Suprapubic skin (tissue), 4 donors: ENCODE results near the gene KCTD19. TPM values are rescaled to one million over a fixed set of nuclear protein-coding genes. Genes with fewer than 3 reads are reported as not detected.

Experiments used
- DNase-seq, 2 donors: peaks; one replicate each; pipeline ENCODE4 v3.0.0-alpha.2; 2019; ENCODE audit warnings: low spot score in 2 of 2
- H3K27ac ChIP-seq: fragments of 200-600 bp; sonication (generic); one replicate; pipeline ENCODE4 v1.5.1; 2019
- H3K27me3 ChIP-seq: fragments of 200-600 bp; sonication (generic); one replicate; pipeline ENCODE4 v1.5.1; 2019
- H3K36me3 ChIP-seq: fragments of 200-600 bp; sonication (generic); one replicate; pipeline ENCODE4 v1.5.1; 2019
- H3K4me1 ChIP-seq: fragments of 200-600 bp; sonication (generic); one replicate; pipeline ENCODE4 v1.5.1; 2019
- H3K4me3 ChIP-seq: fragments of 200-600 bp; sonication (generic); one replicate; pipeline ENCODE4 v1.5.1; 2019; ENCODE audit warnings: mild to moderate bottlenecking
- H3K9me3 ChIP-seq: fragments of 200-600 bp; sonication (generic); one replicate; pipeline ENCODE4 v1.5.1; 2019
- EP300 ChIP-seq: sonication (generic); formaldehyde crosslinking; IDR thresholded peaks from one replicate; pipeline ENCODE4 v1.6.1; 2017; ENCODE audit warnings: antibody characterized with exemption
- POLR2A ChIP-seq, 2 donors: fragments of 450-650 bp; IDR thresholded peaks; one replicate each; pipeline ENCODE4 v1.6.1; 2017; ENCODE audit warnings: antibody characterized with exemption in 2 of 2, mild to moderate bottlenecking in 2 of 2, moderate library complexity in 2 of 2
- POLR2AphosphoS5 ChIP-seq, 3 donors: sonication (generic); formaldehyde crosslinking; IDR thresholded peaks; one replicate each; pipeline ENCODE4 v1.6.1; 2017; ENCODE audit warnings: antibody characterized with exemption in 3 of 3
- WGBS: methylation state at CpG from one replicate; pipeline ENCODE4 v1.1.5; 2018; 5-methylcytosine and 5-hydroxymethylcytosine counted together
- total RNA-seq, 4 donors: library from RNA; depleted of rRNA; stranded (reverse); fragments of >200 nt; gene quantifications; one replicate each; pipeline ENCODE4 v1.1.0, GENCODE V29; 2016
- TF ChIP-seq, protein P1 (sequence below), 2 donors: fragments of 200-600 bp in 1 of 2; fragments of 450-650 bp in 1 of 2; sonication (generic) in 1 of 2; IDR thresholded peaks; one replicate each; pipeline ENCODE4 v1.5.1; 2016 to 2019; ENCODE audit warnings: antibody characterized with exemption in 2 of 2, mild to moderate bottlenecking in 1 of 2, moderate library complexity in 1 of 2

Gene KCTD19
- total RNA-seq, 4 donors from 2014 or later: 0.25 TPM; not detected in 3

DNA sequence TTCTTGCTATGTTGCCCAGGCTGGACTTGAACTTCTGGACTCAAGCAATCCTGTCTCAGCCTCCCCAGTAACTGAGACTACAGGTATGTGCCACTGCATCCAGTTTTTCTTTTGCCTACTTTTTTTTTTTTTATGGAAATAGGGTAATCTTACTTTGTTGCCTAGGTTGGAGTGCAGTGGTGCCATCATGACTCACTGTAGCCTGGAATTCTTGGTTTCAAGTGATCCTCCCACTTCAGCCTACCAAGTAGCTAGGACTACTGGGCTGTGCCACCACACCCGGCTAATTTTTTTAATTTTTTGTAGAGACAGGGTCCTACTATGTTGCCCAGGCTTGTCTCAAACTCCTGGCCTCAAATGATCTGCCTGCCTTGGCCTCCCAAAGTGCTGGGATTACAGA lies 10.1 kb upstream of the KCTD19 start:
- H3K36me3 ChIP-seq: no peaks in the 10 kb centered on the region
- no peak overlapping the region for H3K27ac ChIP-seq
- TF ChIP-seq, protein P1, sequence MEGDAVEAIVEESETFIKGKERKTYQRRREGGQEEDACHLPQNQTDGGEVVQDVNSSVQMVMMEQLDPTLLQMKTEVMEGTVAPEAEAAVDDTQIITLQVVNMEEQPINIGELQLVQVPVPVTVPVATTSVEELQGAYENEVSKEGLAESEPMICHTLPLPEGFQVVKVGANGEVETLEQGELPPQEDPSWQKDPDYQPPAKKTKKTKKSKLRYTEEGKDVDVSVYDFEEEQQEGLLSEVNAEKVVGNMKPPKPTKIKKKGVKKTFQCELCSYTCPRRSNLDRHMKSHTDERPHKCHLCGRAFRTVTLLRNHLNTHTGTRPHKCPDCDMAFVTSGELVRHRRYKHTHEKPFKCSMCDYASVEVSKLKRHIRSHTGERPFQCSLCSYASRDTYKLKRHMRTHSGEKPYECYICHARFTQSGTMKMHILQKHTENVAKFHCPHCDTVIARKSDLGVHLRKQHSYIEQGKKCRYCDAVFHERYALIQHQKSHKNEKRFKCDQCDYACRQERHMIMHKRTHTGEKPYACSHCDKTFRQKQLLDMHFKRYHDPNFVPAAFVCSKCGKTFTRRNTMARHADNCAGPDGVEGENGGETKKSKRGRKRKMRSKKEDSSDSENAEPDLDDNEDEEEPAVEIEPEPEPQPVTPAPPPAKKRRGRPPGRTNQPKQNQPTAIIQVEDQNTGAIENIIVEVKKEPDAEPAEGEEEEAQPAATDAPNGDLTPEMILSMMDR (IDR thresholded peaks at IDR 0.05): no peak
- TF ChIP-seq POLR2AphosphoS5 (IDR thresholded peaks at IDR 0.05) (no peak), EP300 (no peak), POLR2A (IDR thresholded peaks at IDR 0.05) (no peak)
- H3K27me3 ChIP-seq: no peaks in the 10 kb centered on the region
- H3K4me3 ChIP-seq: no peak overlapping the region
- no peaks in the 10 kb centered on the region for H3K4me1 ChIP-seq
- no peaks in the 10 kb centered on the region for H3K9me3 ChIP-seq
- WGBS: 88% methylated on average over 1 of the region's 1 CpG
- no peak for DNase-seq

DNA sequence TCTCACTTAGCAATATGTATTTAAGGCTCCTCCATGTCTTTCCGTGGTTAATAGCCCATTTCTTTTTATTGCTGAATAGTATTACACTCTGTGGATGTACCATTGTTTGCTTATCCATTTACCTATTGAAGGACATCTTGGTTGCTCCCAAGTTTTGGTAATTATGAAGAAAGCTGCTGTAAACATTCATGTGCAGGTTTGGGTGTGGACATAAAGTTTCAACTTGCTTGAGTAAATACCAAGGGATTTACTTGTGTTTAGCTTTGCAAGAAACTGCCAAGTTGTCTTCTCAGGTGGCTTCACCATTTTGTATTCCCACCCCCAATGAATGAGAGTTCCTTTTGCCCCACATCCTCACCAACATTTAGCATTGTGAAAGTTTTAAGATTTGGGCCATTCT lies 9.6 kb upstream of the KCTD19 start:
- H3K27ac ChIP-seq: no peak overlapping the region
- TF ChIP-seq EP300 (no peak), POLR2A (IDR thresholded peaks at IDR 0.05) (no peak), POLR2AphosphoS5 (IDR thresholded peaks at IDR 0.05) (no peak)
- TF ChIP-seq, protein P1 (IDR thresholded peaks at IDR 0.05): no peak

DNA sequence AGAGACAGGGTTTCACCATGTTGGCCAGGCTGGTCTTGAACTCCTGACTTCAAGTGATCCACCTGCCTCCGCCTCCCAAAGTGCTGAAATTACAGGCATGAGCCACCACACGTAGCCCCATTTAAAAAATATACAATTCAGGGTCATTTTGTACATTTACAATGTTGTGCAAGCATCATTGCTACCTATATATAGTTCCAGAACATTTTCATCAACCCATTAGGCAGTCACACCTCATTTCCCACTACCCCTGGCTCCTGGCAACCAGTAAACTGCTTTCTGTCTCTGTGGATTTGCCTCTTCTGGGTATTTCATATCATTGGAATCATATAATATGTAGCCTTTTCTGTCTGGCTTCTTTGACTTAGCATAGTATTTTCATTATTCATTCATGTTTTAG lies 6.8 kb upstream of the KCTD19 start:
- no peaks in the 10 kb centered on the region for H3K36me3 ChIP-seq
- H3K27ac ChIP-seq: no peak overlapping the region
- H3K4me1 ChIP-seq: no peaks in the 10 kb centered on the region
- H3K9me3 ChIP-seq: no peaks in the 10 kb centered on the region
- WGBS: 73% methylated on average over 2 of the region's 2 CpGs
- no peaks in the 10 kb centered on the region for H3K27me3 ChIP-seq
- no peak overlapping the region for H3K4me3 ChIP-seq
- DNase-seq: no peak
- TF ChIP-seq POLR2AphosphoS5 (IDR thresholded peaks at IDR 0.05) (no peak), POLR2A (IDR thresholded peaks at IDR 0.05) (no peak), EP300 (no peak)
- TF ChIP-seq, protein P1 (IDR thresholded peaks at IDR 0.05): no peak

More for the DNA sequence above, 9.6 kb upstream of the KCTD19 start:
- WGBS: 69% methylated on average over 1 of the region's 1 CpG
- no peaks in the 10 kb centered on the region for H3K4me1 ChIP-seq
- no peak overlapping the region for H3K4me3 ChIP-seq
- no peaks in the 10 kb centered on the region for H3K9me3 ChIP-seq
- H3K36me3 ChIP-seq: no peaks in the 10 kb centered on the region
- no peak for DNase-seq
- H3K27me3 ChIP-seq: no peaks in the 10 kb centered on the region

DNA sequence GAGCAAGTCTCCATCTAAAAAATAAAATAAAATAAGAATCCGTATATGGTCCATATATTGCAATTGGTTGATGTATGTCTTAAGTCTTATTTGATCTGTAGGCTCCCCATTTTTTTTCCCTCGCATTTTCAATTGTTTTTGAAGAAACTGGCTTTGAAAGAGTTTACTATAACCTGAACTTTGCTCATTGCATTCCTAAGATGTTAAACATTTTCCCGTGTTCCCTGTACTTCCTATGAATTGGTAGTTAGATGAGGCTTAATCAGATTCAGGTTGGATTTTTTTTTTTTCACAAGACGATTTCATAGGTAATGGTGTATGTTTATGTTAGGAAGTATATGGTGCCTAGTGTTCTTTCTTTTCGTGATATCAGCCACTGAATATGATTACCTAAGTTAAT lies 3.4 kb upstream of the KCTD19 start:
- no peaks in the 10 kb centered on the region for H3K36me3 ChIP-seq
- no peak overlapping the region for H3K4me3 ChIP-seq
- WGBS: 73% methylated on average over 5 of the region's 5 CpGs
- TF ChIP-seq, protein P1 (IDR thresholded peaks at IDR 0.05): no peak
- no peak for TF ChIP-seq EP300
- no peak for TF ChIP-seq POLR2AphosphoS5 (IDR thresholded peaks at IDR 0.05)
- TF ChIP-seq POLR2A (IDR thresholded peaks at IDR 0.05): no peak
- H3K4me1 ChIP-seq: peaks cover 15% of the 10 kb centered on the region
- no peak overlapping the region for H3K27ac ChIP-seq
- DNase-seq: no peak
- H3K9me3 ChIP-seq: no peaks in the 10 kb centered on the region
- no peaks in the 10 kb centered on the region for H3K27me3 ChIP-seq

DNA sequence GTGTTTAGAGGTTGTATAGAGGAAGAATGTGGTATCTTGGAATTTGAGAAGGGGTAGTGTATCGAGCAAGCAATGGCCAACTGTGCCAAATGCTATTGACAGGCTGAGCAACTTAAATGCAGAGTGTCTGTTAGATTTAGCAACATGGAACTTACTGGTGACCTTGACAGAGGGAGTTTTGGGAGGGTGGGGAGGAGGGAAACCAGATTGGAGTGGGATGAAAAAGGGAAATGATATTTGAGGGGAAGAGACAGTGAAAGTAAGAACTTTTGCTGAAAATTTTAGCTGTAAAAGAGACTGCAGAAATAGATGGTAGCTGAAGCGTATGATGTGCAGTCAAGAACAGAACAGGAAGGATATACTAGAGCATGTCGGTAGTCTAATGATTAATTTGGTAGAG lies 1.2 kb upstream of the KCTD19 start:
- TF ChIP-seq POLR2AphosphoS5 (IDR thresholded peaks at IDR 0.05): no peak

DNA sequence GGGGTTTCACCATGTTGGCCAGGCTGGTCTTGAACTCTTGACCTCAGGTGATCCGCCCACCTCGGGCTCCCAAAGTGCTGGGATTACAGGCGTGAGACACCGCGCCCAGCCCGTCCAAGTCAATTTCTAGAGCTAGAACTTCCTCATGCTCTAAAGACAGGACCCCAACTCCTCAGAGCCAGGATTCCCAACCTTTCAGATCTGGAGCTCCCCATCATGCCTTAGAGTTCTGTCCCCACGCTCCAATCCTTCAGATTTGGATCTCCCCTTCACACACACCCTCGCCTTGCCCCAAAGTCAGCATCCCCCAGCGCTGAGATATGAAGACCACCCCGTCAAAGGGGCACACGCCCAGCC lies 448 bp downstream of the KCTD19 start:
- H3K9me3 ChIP-seq: no peaks in the 10 kb centered on the region
- TF ChIP-seq EP300: no peak
- TF ChIP-seq, protein P1 (IDR thresholded peaks at IDR 0.05): no peak
- TF ChIP-seq POLR2A (IDR thresholded peaks at IDR 0.05): no peak
- TF ChIP-seq POLR2AphosphoS5 (IDR thresholded peaks at IDR 0.05): no peak
- H3K27ac ChIP-seq: no peak overlapping the region
- H3K36me3 ChIP-seq: no peaks in the 10 kb centered on the region
- no peak for DNase-seq
- H3K27me3 ChIP-seq: no peaks in the 10 kb centered on the region
- H3K4me3 ChIP-seq: peak overlapping the region; percentile 50
- H3K4me1 ChIP-seq: peaks cover 17% of the 10 kb centered on the region
- WGBS: 43% methylated on average over 11 of the region's 11 CpGs

More for the DNA sequence above, 1.2 kb upstream of the KCTD19 start:
- H3K9me3 ChIP-seq: no peaks in the 10 kb centered on the region
- no peak overlapping the region for H3K4me3 ChIP-seq
- H3K27me3 ChIP-seq: no peaks in the 10 kb centered on the region
- no peak overlapping the region for H3K27ac ChIP-seq
- WGBS: 74% methylated on average over 3 of the region's 3 CpGs
- no peak for DNase-seq
- H3K36me3 ChIP-seq: no peaks in the 10 kb centered on the region
- peaks cover 17% of the 10 kb centered on the region for H3K4me1 ChIP-seq
